Inferior parietal cortex (tissue), 1 donor: Measurements from ENCODE around the gene DNAJA4.

Experiments
- DNase-seq: peaks from one replicate; pipeline ENCODE4 v3.0.0-alpha.2; 2016; ENCODE audit errors: extremely low spot score

Gene DNAJA4

GRCh38 chr15:78315686-78316282 is 51.4 kb downstream of the DNAJA4 start:
- no peak for DNase-seq

GRCh38 chr15:78316283-78317083 is 52.1 kb downstream of the DNAJA4 start:
- DNase-seq, result peak; percentile 70

GRCh38 chr15:78317145-78317836 is 52.9 kb downstream of the DNAJA4 start:
- no peak for DNase-seq

GRCh38 chr15:78319588-78319987 is 55.2 kb downstream of the DNAJA4 start:
- no peak for DNase-seq

- no peak for DNase-seq
These were observed 55.8 kb downstream of the DNAJA4 start for GRCh38 chr15:78320183-78320582.

GRCh38 chr15:78321041-78321570 is 56.7 kb downstream of the DNAJA4 start:
- DNase-seq, result no peak

- no peak for DNase-seq
These were observed 57.4 kb downstream of the DNAJA4 start for GRCh38 chr15:78321786-78322185.

GRCh38 chr15:78322243-78322642 is 57.9 kb downstream of the DNAJA4 start:
- DNase-seq, result no peak

GRCh38 chr15:78322724-78323521 is 58.6 kb downstream of the DNAJA4 start:
- DNase-seq, result no peak

- no peak for DNase-seq
These were observed 59.3 kb downstream of the DNAJA4 start for GRCh38 chr15:78323693-78324092.

GRCh38 chr15:78324144-78324543 is 59.8 kb downstream of the DNAJA4 start:
- DNase-seq, result no peak

- no peak for DNase-seq
These were observed 60.9 kb downstream of the DNAJA4 start for GRCh38 chr15:78325092-78325843.

- DNase-seq, result no peak
These were observed 63.1 kb downstream of the DNAJA4 start for GRCh38 chr15:78327466-78327865.

- no peak for DNase-seq
These were observed 65.3 kb downstream of the DNAJA4 start for GRCh38 chr15:78329625-78330024.
